Parathyroid adenoma (tissue), 2 donors: Measurements from ENCODE around the gene FCER1A.

Experiments
- H2AFZ ChIP-seq: fragments of 300-600 bp; sonication (generic); one replicate; pipeline ENCODE4 v1.7.0; 2017; ENCODE audit warnings: antibody characterized with exemption, mild to moderate bottlenecking
- H3K27ac ChIP-seq: fragments of 300-600 bp; sonication (generic); one replicate; pipeline ENCODE4 v1.7.0; 2017
- H3K27me3 ChIP-seq: fragments of 300-600 bp; sonication (generic); one replicate; pipeline ENCODE4 v1.7.0; 2017; ENCODE audit warnings: low read length; ENCODE audit not compliant: control insufficient read depth, insufficient read depth
- H3K36me3 ChIP-seq: fragments of 300-600 bp; sonication (generic); one replicate; pipeline ENCODE4 v1.7.0; 2017; ENCODE audit warnings: low read length; ENCODE audit not compliant: control insufficient read depth, insufficient read depth
- H3K4me1 ChIP-seq: fragments of 300-600 bp; sonication (generic); one replicate; pipeline ENCODE4 v1.7.0; 2017; ENCODE audit warnings: control low read depth
- H3K4me2 ChIP-seq: fragments of 300-600 bp; sonication (generic); one replicate; pipeline ENCODE4 v1.7.0; 2017; ENCODE audit warnings: low read length
- H3K4me3 ChIP-seq: fragments of 300-600 bp; sonication (generic); one replicate; pipeline ENCODE4 v1.7.0; 2017; ENCODE audit warnings: low read depth, low read length
- H3K79me2 ChIP-seq: fragments of 300-600 bp; sonication (generic); one replicate; pipeline ENCODE4 v1.7.0; 2017; ENCODE audit warnings: control low read depth
- H3K9ac ChIP-seq: fragments of 300-600 bp; sonication (generic); one replicate; pipeline ENCODE4 v1.7.0; 2017; ENCODE audit warnings: mild to moderate bottlenecking
- H3K9me3 ChIP-seq: fragments of 300-600 bp; sonication (generic); one replicate; pipeline ENCODE4 v1.7.0; 2017; ENCODE audit warnings: low read length; ENCODE audit not compliant: control insufficient read depth
- CTCF ChIP-seq: fragments of 300-600 bp; sonication (generic); IDR thresholded peaks from one replicate; pipeline ENCODE4 v1.7.0; 2017; ENCODE audit warnings: antibody characterized with exemption, mild to moderate bottlenecking
- donor health status: primary hyperparathyroidism.

The FCER1A gene

GRCh38 chr1:159291424-159291823, 10.7 kb upstream of the FCER1A start:
- no peak for TF ChIP-seq CTCF
- Histone ChIP-seq H3K79me2 (no peaks in the 10 kb centered on the region), H2AFZ (no peak overlapping the region), H3K4me3 (no peak overlapping the region), H3K9me3 (no peaks in the 10 kb centered on the region), H3K27me3 (peaks cover 3% of the 10 kb centered on the region), H3K36me3 (no peaks in the 10 kb centered on the region), H3K9ac (no peak overlapping the region), H3K4me2 (no peak overlapping the region), H3K4me1 (no peaks in the 10 kb centered on the region), H3K27ac (no peak overlapping the region)

GRCh38 chr1:159296706-159297375, 5.3 kb upstream of the FCER1A start:
- Histone ChIP-seq H3K4me3 (no peak overlapping the region), H3K79me2 (no peaks in the 10 kb centered on the region), H3K27me3 (no peaks in the 10 kb centered on the region), H3K9me3 (no peaks in the 10 kb centered on the region), H3K9ac (no peak overlapping the region), H3K27ac (no peak overlapping the region), H3K36me3 (no peaks in the 10 kb centered on the region), H3K4me2 (no peak overlapping the region), H3K4me1 (no peaks in the 10 kb centered on the region), H2AFZ (no peak overlapping the region)
- TF ChIP-seq CTCF = no peak

GRCh38 chr1:159300146-159300545, 2.0 kb upstream of the FCER1A start:
- Histone ChIP-seq H3K4me1 (no peaks in the 10 kb centered on the region), H3K9me3 (no peaks in the 10 kb centered on the region), H3K79me2 (no peaks in the 10 kb centered on the region), H3K9ac (no peak overlapping the region), H3K4me2 (no peak overlapping the region), H3K4me3 (no peak overlapping the region), H3K27ac (no peak overlapping the region), H2AFZ (no peak overlapping the region), H3K36me3 (no peaks in the 10 kb centered on the region), H3K27me3 (no peaks in the 10 kb centered on the region)
- no peak for TF ChIP-seq CTCF

- H3K79me2 ChIP-seq = no peaks in the 10 kb centered on the region
- no peak for TF ChIP-seq CTCF
- H3K4me2 ChIP-seq = no peak overlapping the region
- no peak overlapping the region for H2AFZ ChIP-seq
- H3K36me3 ChIP-seq = no peaks in the 10 kb centered on the region
- no peak overlapping the region for H3K4me3 ChIP-seq
- H3K27ac ChIP-seq = no peak overlapping the region
- no peaks in the 10 kb centered on the region for H3K4me1 ChIP-seq
- H3K27me3 ChIP-seq = no peaks in the 10 kb centered on the region
- H3K9ac ChIP-seq = no peak overlapping the region
- H3K9me3 ChIP-seq = no peaks in the 10 kb centered on the region
These were observed 5.3 kb downstream of the FCER1A start for GRCh38 chr1:159307346-159308020.

- no peaks in the 10 kb centered on the region for H3K27me3 ChIP-seq
- no peak overlapping the region for H3K4me2 ChIP-seq
- no peak overlapping the region for H2AFZ ChIP-seq
- no peaks in the 10 kb centered on the region for H3K4me1 ChIP-seq
- H3K4me3 ChIP-seq = no peak overlapping the region
- H3K9me3 ChIP-seq = no peaks in the 10 kb centered on the region
- no peak overlapping the region for H3K27ac ChIP-seq
- no peak overlapping the region for H3K9ac ChIP-seq
- no peaks in the 10 kb centered on the region for H3K79me2 ChIP-seq
- TF ChIP-seq CTCF = no peak
- H3K36me3 ChIP-seq = no peaks in the 10 kb centered on the region
These were observed 9.5 kb downstream of the FCER1A start for GRCh38 chr1:159311679-159312078.
